Naive thymus-derived CD8-positive, alpha-beta T cell (primary cell): ENCODE results near the gene CORIN. TPM values are rescaled to one million over a fixed set of nuclear protein-coding genes. Genes with fewer than 3 reads are reported as not detected.
"Not testable (repeated sequence)": the region's sequence is repeated elsewhere in the genome, so short reads cannot be mapped to it uniquely, and the experiment has no call there.

ENCODE experiments used
- ATAC-seq, 2 donors: fragments of 150-1000 bp; cut with Tn5 transposase in 1 of 2; sonication (Bioruptor Pico), chemical (Tn5 transposase) in 1 of 2; 1 replicate in 1 of 2; 2 replicates in 1 of 2; pipeline ENCODE4 v1.10.0; 2021; ENCODE audit warnings: mild to moderate bottlenecking in 2 of 2, moderate library complexity in 2 of 2
- POLR2A ChIA-PET: fragments of 350-600 bp; sonication (Branson Sonifier 250); formaldehyde crosslinking; loops from one replicate; lab custom pipeline; 2021; ENCODE audit warnings: antibody characterized with exemption; lab: Charles Lee
- DNase-seq, 10 donors: peaks; one replicate each; pipeline versions ENCODE4 v3.0.0 to v3.0.0-alpha.2; 2020 to 2022
- H3K27ac Mint-ChIP-seq, 10 donors: one replicate each; pipeline ENCODE4 v1.8.0; 2020 to 2022; ENCODE audit warnings: mild to moderate bottlenecking in 10 of 10, mixed read lengths in 10 of 10, moderate library complexity in 4 of 10, inconsistent platforms in 1 of 10
- H3K27me3 Mint-ChIP-seq, 5 donors: one replicate each; pipeline ENCODE4 v1.8.0; 2021 to 2022; ENCODE audit warnings: mixed read lengths in 5 of 5
- H3K36me3 Mint-ChIP-seq, 3 donors: one replicate each; pipeline ENCODE4 v1.8.0; 2020 to 2022; ENCODE audit warnings: mixed read lengths in 3 of 3, mild to moderate bottlenecking in 2 of 3, inconsistent platforms in 1 of 3
- H3K4me1 Mint-ChIP-seq, 4 donors: one replicate each; pipeline ENCODE4 v1.8.0; 2021 to 2022; ENCODE audit warnings: mixed read lengths in 4 of 4
- H3K4me3 Mint-ChIP-seq, 10 donors: one replicate each; pipeline ENCODE4 v1.8.0; 2020 to 2022; ENCODE audit warnings: mild to moderate bottlenecking in 10 of 10, mixed read lengths in 10 of 10, moderate library complexity in 6 of 10, inconsistent platforms in 1 of 10
- H3K9me3 Mint-ChIP-seq, 9 donors: one replicate each; pipeline ENCODE4 v1.8.0; 2020 to 2022; ENCODE audit warnings: mixed read lengths in 9 of 9, mild to moderate bottlenecking in 3 of 9, inconsistent platforms in 1 of 9, moderate library complexity in 1 of 9
- polyA plus RNA-seq, 3 donors: library from polyadenylated mRNA; unstranded; fragments of 300-500 nt; fragmentation: Illumina TruSeq; gene quantifications; one replicate each; pipeline ENCODE4 v1.2.3, GENCODE V29; 2021
- total RNA-seq, 8 experiments: library from RNA in 2 of 8; stranded (reverse) in 2 of 8; gene quantifications; one replicate each; pipeline ENCODE4 v1.2.3 and lab custom pipeline; 2021 to 2026

Gene CORIN
- total and polyA plus RNA-seq, 5 experiments from 2014 or later = 0.05 to 0.49 (median 0.31) TPM; not detected in 2

DNA sequence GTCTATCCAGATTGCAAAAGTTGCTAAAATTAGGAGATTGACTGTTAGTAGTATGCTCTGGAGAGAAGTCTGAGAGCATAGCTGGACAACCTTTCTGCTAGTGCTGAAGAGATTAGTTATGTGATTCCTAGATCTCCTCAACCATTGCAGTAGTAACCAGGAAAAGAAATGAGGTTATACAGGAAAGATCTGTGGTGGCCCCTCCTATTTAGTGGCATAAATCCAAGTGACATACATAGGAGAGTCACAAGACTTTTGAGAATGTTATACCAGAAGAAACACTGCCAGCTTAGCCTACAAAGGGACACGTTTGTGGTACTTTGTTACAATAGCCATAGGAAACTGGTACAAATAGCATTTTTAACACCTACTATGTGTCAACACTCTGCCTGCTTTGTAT lies 247.5 kb downstream of the CORIN start:
- H3K27ac Mint-ChIP-seq = no peak overlapping the region
- H3K4me3 Mint-ChIP-seq = no peak overlapping the region
- DNase-seq (no peak), ATAC-seq (no peak)
- H3K9me3 Mint-ChIP-seq = peaks cover 0 to 12% (median 3%) of the 10 kb centered on the region in 9 donors
- no peaks in the 10 kb centered on the region for H3K4me1 Mint-ChIP-seq
- peaks cover 21 to 63% (median 28%) of the 10 kb centered on the region in 3 donors for H3K36me3 Mint-ChIP-seq
- POLR2A ChIA-PET = no interaction called here
- H3K27me3 Mint-ChIP-seq = no peaks in the 10 kb centered on the region

DNA sequence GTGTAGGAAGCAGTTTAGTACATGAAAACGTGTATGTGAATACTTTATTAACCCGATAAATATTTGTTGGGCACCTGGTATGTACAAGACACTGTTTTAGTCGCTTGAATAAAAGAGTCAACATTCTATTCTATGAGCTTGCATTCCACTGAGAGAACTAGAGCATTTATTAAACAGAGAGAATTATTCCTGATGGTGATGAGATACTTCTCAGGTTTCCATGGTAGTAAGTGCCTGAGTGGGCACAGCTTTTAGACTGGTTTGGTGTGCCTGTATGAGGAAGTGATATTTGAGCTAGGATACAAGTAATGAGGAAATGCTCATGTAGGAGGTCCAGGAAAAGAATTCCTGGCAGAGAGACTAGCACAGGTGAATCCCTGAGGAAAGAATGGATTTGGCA lies 258.6 kb downstream of the CORIN start:
- no peak for DNase-seq
- no peak overlapping the region for H3K27ac Mint-ChIP-seq
- H3K27me3 Mint-ChIP-seq = no peaks in the 10 kb centered on the region
- no peaks in the 10 kb centered on the region for H3K9me3 Mint-ChIP-seq
- POLR2A ChIA-PET = no interaction called here
- peaks cover 24 to 53% (median 47%) of the 10 kb centered on the region in 3 donors for H3K36me3 Mint-ChIP-seq
- ATAC-seq = no peak
- H3K4me1 Mint-ChIP-seq = no peaks in the 10 kb centered on the region
- H3K4me3 Mint-ChIP-seq = no peak overlapping the region

DNA sequence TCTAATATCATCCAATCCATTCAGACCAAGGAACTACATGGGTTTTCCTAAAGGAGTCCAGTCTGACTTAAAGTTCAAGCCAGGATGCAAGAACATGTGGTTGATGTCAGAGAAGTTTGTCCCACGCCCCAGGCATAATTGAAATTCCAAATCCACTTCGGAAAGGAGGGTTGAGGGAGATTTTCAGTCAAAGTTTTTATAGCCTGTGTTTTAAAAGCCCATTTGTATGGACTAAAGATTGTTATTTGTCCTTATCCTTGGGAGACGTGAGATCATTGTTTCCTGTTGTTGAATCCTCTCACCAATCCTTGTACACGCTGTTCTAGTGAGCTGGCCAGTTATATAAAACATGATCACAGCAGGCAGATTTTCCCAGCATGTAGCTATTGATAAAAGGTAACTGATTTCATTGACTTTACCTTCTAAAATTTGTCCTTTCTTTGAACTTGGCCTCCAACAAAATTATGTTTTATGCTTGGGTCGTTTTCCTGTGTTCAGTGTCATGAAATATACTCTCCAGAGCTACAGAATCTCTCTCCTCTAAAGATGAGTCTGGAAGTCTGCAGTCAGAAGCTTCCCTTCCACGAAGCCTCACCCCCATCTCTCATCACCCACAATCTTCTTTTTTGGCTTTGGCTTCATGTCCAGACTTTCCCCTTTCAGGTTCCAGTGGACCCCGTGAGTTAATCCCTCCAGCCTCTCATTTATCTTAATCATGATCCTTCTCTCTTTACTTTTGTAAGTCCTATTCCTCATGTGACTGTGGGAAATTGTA lies 259.9 kb downstream of the CORIN start:
- ATAC-seq (no peak), DNase-seq (no peak)
- Mint-ChIP-seq H3K4me1 (no peaks in the 10 kb centered on the region), H3K27me3 (no peaks in the 10 kb centered on the region), H3K27ac (no peak overlapping the region), H3K9me3 (no peaks in the 10 kb centered on the region), H3K4me3 (no peak overlapping the region), H3K36me3 (peaks cover 24 to 59% (median 47%) of the 10 kb centered on the region in 3 donors)
- POLR2A ChIA-PET = no interaction called here

DNA sequence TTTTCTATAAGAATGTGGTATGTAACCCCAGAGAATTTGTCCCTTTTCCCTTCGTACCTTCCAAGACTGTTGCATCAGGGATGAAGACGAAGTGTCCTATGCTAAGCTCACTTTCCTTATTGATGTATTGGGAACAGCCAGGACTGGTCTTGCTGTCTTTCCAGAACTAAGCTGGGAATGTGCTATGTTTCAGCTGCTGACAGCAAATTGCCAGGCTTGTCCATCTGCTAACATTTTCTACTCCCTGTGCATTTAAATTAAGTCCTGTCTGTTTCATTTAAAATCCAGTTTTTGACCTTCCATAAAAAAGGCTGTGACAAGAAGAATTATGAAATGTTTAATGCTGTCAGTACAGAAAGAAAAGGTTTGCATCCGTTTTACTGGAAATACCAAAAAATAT lies 264.9 kb downstream of the CORIN start:
- H3K9me3 Mint-ChIP-seq = no peaks in the 10 kb centered on the region
- no peak overlapping the region for H3K4me3 Mint-ChIP-seq
- H3K27ac Mint-ChIP-seq = no peak overlapping the region
- H3K27me3 Mint-ChIP-seq = no peaks in the 10 kb centered on the region
- POLR2A ChIA-PET = no interaction called here
- peaks cover 15 to 45% (median 32%) of the 10 kb centered on the region in 3 donors for H3K36me3 Mint-ChIP-seq
- H3K4me1 Mint-ChIP-seq = peaks cover 0 to 1% (median 0%) of the 10 kb centered on the region in 4 donors
- ATAC-seq = no peak
- no peak for DNase-seq

DNA sequence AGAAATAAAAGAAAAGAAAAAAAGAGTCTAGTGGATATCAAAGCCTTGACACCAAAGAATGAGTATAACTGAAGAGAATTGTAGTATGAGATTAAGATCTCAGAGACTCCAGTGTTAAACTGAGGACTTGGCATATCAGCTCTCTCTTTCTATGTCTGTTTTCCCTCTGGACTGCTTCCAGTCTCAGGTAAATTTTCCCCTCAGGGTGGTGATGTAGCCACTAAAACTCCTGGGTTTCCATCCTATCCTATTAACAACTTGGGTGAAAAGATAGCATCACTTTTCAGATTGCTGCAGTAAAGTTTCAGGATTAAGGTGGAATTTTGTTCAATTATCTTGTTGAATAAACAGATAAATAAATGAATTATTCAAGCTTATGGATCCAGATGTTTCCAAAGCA lies 267.1 kb downstream of the CORIN start:
- Mint-ChIP-seq H3K9me3 (no peaks in the 10 kb centered on the region), H3K36me3 (peaks cover 6 to 31% (median 18%) of the 10 kb centered on the region in 3 donors), H3K27me3 (no peaks in the 10 kb centered on the region), H3K4me3 (no peak overlapping the region), H3K27ac (no peak overlapping the region), H3K4me1 (peaks cover 0 to 1% (median 0%) of the 10 kb centered on the region in 4 donors)
- ATAC-seq = no peak
- POLR2A ChIA-PET = no interaction called here
- DNase-seq = no peak

DNA sequence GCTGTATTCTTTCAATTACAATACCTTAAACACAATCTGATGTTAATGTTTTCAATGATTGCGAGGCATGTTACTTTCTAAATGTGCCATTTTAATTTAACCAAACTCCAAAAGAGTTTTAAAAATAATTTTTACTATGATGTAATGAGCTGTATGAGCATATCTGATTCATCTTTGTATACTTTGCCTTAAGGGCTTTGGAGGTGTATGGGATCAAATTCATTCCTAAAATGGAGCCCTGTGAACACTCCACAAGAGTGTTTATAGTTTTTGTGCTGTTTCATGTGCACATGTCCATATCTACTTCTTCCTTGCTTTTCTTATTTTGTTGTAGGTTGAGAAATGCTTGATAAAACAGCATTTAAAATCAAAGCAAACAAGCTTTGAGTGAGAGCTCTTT lies 270.4 kb downstream of the CORIN start:
- POLR2A ChIA-PET = no interaction called here
- no peaks in the 10 kb centered on the region for H3K27me3 Mint-ChIP-seq
- peaks cover 6 to 14% (median 11%) of the 10 kb centered on the region in 3 donors for H3K36me3 Mint-ChIP-seq
- H3K27ac Mint-ChIP-seq = no peak overlapping the region
- ATAC-seq (no peak), DNase-seq (no peak)
- H3K4me3 Mint-ChIP-seq = no peak overlapping the region
- no peaks in the 10 kb centered on the region for H3K9me3 Mint-ChIP-seq
- H3K4me1 Mint-ChIP-seq = peaks cover 0 to 5% (median under 1%) of the 10 kb centered on the region in 4 donors

DNA sequence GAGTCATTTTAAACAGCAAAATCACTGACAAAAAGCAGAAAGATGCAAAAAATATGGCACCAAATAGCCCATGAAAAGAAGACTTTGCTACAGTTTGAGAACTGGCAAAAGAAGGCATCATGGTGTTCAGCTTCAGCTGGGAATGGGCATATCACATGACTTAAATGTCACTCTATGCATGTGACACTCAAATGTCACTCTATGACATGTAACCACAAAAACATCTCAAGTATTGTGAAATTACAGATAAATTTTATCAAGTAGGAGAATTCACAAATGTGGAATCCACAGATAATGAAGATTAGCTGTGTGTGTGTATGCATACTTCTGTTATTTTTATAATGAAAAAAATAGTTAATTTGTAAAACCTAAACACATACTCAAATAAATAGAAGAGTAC lies 270.9 kb downstream of the CORIN start:
- Mint-ChIP-seq H3K36me3 (peaks cover 6 to 11% (median 9%) of the 10 kb centered on the region in 3 donors), H3K4me3 (no peak overlapping the region), H3K9me3 (no peaks in the 10 kb centered on the region), H3K27ac (no peak overlapping the region), H3K4me1 (peaks cover 0 to 10% (median 0%) of the 10 kb centered on the region in 4 donors), H3K27me3 (no peaks in the 10 kb centered on the region)
- POLR2A ChIA-PET = no interaction called here
- DNase-seq (no peak), ATAC-seq (no peak)

DNA sequence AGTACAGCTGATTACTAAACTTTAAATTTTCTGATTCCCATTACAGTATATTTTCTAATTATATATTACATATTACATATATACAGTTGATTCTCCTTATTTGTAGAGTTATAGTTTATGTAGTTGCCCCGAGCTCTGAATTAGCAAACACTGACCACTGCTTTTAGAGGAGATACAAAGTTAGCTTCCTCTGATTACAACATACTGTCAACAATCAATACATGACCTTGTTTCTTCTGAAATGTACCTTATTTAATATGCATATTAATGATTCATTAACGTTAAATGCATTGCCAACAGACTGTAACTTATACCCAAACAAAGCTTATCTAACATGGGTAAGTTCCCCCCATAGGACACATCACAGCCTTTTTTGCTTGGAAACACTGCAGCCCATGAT lies 271.3 kb downstream of the CORIN start:
- H3K27me3 Mint-ChIP-seq = no peaks in the 10 kb centered on the region
- POLR2A ChIA-PET = no interaction called here

DNA sequence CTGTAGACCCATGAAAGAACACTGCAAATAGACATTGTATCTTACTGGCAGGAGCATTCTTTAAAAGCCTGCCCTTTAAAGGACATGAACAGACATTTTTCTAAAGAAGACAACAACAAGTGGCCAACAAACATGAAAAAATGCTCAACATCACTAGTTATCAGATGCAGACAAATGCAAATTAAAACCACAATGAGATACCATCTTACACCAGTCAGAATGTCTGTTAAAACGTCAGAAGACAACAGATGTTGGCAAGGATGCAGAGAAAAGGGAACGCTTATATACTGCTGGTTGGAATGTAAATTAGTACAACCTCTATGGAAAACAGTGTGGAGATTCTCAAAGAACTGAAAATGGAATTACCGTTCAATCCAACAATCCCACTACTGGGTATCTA lies 275.6 kb downstream of the CORIN start:
- DNase-seq (no peak), ATAC-seq (no peak)
- Mint-ChIP-seq H3K27me3 (no peaks in the 10 kb centered on the region), H3K4me1 (peaks cover 0 to 10% (median 0%) of the 10 kb centered on the region in 4 donors), H3K36me3 (peaks cover 0 to 3% (median 2%) of the 10 kb centered on the region in 3 donors), H3K27ac (no peak overlapping the region), H3K4me3 (no peak overlapping the region), H3K9me3 (no peaks in the 10 kb centered on the region)
- POLR2A ChIA-PET = no interaction called here

More for the DNA sequence above, 271.3 kb downstream of the CORIN start:
- Mint-ChIP-seq H3K9me3 (no peaks in the 10 kb centered on the region), H3K4me3 (no peak overlapping the region), H3K4me1 (peaks cover 0 to 10% (median 0%) of the 10 kb centered on the region in 4 donors), H3K27ac (no peak overlapping the region), H3K36me3 (peaks cover 6 to 10% (median 8%) of the 10 kb centered on the region in 3 donors)
- no peak for DNase-seq
- no peak for ATAC-seq

DNA sequence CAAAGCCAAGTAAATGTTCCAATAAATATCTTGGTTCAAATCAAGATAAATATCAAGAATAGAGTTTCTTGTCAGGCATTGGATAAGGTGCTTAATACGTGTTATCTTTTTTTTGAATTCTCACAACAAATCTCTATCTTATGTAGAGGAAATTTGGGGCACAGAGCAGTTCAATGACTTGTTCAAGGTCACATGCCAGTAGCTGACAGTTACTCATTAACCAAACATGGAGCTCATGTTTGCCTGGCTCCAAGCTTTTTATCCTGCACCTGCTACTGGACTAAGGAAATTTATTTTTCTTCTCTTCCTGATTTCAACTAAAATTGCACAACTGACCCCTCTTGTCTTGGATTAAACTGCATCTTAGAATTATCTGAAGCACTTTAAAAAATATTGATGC lies 276.5 kb downstream of the CORIN start:
- POLR2A ChIA-PET = no interaction called here
- no peak for DNase-seq
- Mint-ChIP-seq H3K4me3 (no peak overlapping the region), H3K27ac (no peak overlapping the region), H3K9me3 (no peaks in the 10 kb centered on the region), H3K27me3 (no peaks in the 10 kb centered on the region), H3K36me3 (peaks cover 0 to 3% (median 2%) of the 10 kb centered on the region in 3 donors), H3K4me1 (peaks cover 0 to 10% (median 0%) of the 10 kb centered on the region in 4 donors)
- no peak for ATAC-seq

DNA sequence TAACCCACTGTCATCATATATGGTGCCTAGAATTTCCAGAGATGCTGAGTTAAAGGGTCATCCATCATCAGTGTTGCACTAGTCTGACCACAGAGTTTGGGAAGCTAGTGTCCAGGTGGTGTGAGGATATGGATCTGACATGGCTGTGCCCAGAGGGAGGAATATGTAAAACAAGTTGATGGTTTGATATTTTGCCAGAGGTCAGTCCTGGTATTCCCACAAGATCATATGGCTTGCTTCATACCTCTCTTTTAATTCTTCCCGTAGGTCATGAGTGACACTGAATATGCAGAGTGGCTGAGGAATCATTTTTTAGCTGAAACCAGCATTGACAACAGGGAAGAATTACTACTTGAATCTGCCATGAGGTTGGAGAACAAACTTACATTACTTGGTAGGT lies 277.2 kb downstream of the CORIN start:
- no peak overlapping the region for H3K27ac Mint-ChIP-seq
- POLR2A ChIA-PET = no interaction called here
- H3K4me3 Mint-ChIP-seq = no peak overlapping the region
- peaks cover 0 to 3% (median 2%) of the 10 kb centered on the region in 3 donors for H3K36me3 Mint-ChIP-seq
- no peaks in the 10 kb centered on the region for H3K9me3 Mint-ChIP-seq
- DNase-seq (no peak), ATAC-seq (no peak)
- no peaks in the 10 kb centered on the region for H3K27me3 Mint-ChIP-seq
- H3K4me1 Mint-ChIP-seq = peaks cover 0 to 10% (median 0%) of the 10 kb centered on the region in 4 donors

DNA sequence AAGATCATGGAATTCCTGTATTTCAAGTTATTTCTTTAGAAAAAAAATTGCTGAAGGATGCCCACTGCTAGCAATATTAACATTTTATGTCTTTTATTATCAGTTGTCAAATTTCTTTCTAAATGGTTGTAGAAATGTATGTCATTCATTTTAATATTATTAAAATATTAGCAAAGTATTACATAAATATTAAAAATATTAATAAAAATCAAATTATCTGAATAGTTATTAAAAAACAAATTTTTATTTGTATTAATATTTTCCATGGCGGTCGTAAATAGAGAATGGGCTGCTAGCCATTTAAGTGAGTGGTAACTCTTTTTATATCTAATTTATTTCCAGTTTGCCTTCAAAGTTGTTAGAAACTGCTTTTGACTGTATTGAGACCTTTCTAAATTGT lies 280.6 kb downstream of the CORIN start:
- ATAC-seq (no peak), DNase-seq (no peak)
- Mint-ChIP-seq H3K9me3 (no peaks in the 10 kb centered on the region), H3K27ac (no peak overlapping the region), H3K4me1 (peaks cover 0 to 2% (median 0%) of the 10 kb centered on the region in 4 donors), H3K27me3 (no peaks in the 10 kb centered on the region), H3K4me3 (no peak overlapping the region), H3K36me3 (peaks cover 0 to 3% (median 2%) of the 10 kb centered on the region in 3 donors)
- POLR2A ChIA-PET = no interaction called here

DNA sequence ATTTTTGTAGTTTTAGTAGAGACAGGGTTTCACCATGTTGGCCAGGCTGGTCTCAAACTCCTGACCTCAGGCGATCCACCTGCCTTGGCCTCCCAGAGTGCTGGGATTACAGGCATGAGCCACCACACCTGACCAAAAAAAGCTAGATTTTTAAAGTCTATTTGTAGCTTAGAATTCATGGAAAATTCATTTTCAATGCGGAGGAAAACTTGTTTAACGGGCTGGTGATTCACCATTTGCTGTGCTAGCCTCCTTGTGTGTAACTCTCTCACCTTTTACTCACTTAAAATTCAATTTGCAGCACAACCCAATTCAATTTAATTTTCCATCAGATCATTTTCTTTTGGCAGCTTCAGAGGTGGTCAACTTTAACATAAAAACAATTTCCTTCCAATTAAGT lies 281.9 kb downstream of the CORIN start:
- ATAC-seq, H3K27ac Mint-ChIP-seq, DNase-seq, H3K9me3 Mint-ChIP-seq, H3K36me3 Mint-ChIP-seq, POLR2A ChIA-PET, H3K27me3 Mint-ChIP-seq, H3K4me3 Mint-ChIP-seq, H3K4me1 Mint-ChIP-seq: not testable (repeated sequence)
